ENCODE results near the gene ITGA4. TPM values are rescaled to one million over a fixed set of nuclear protein-coding genes. Genes with fewer than 3 reads are reported as not detected.

ITGA4 gene
- total and polyA plus RNA-seq, 2 donors (not counting 1 experiment from before 2014, with no cell fraction given), result 44.6 to 57.5 TPM

- H3K9ac ChIP-seq (ENCODE audit: insufficient read depth, low read length), result no peak overlapping the region
- H3K4me1 ChIP-seq (ENCODE audit: control insufficient read depth, extremely low read depth, insufficient read depth, low read length), result no peaks in the 10 kb centered on the region
- no peaks in the 10 kb centered on the region for H4K20me1 ChIP-seq (ENCODE audit: control insufficient read depth, extremely low read depth, insufficient read depth, low read length)
- no peak overlapping the region for H3K27ac ChIP-seq (ENCODE audit: insufficient read depth, low read length)
- H3K9me3 ChIP-seq (ENCODE audit: control insufficient read depth, insufficient read depth, low read depth, low read length), result no peaks in the 10 kb centered on the region
- peaks cover 4% of the 10 kb centered on the region for H3K36me3 ChIP-seq (ENCODE audit: control insufficient read depth, insufficient read depth, low read length)
- no peak overlapping the region for H3K4me2 ChIP-seq (ENCODE audit: extremely low read depth, insufficient read depth, low read length)
- no peaks in the 10 kb centered on the region for H3K27me3 ChIP-seq (ENCODE audit: control insufficient read depth, insufficient read depth, low read length)
- no peaks in the 10 kb centered on the region for H3K79me2 ChIP-seq (ENCODE audit: control insufficient read depth, insufficient read depth, low read length)
- TF ChIP-seq CTCF (conservative IDR thresholded peaks at IDR 0.05 in 1 of 2, IDR thresholded peaks at IDR 0.05 in 1 of 2; ENCODE audit: low read depth in 1 of 2, low read length in 2 of 2) (no peak), EZH2 (IDR thresholded peaks at IDR 0.05; ENCODE audit: low read length, missing control alignments) (no peak)
- DNase-seq (ENCODE audit: low read depth in 2 of 2), result no peak
- no peak overlapping the region for H3K4me3 ChIP-seq (replicated peaks in 1 of 4; ENCODE audit: control extremely low read depth in 1 of 4, insufficient read depth in 1 of 4, low read depth in 3 of 4, low read length in 4 of 4)
- no peak overlapping the region for H2AFZ ChIP-seq (ENCODE audit: low read length)
Observed at GRCh38 chr2:181484851-181485637, 27.9 kb downstream of the ITGA4 start.

- Histone ChIP-seq H3K27ac (ENCODE audit: insufficient read depth, low read length) (no peak overlapping the region), H4K20me1 (ENCODE audit: control insufficient read depth, extremely low read depth, insufficient read depth, low read length) (no peaks in the 10 kb centered on the region), H3K9ac (ENCODE audit: insufficient read depth, low read length) (no peak overlapping the region), H3K4me3 (replicated peaks in 1 of 4; ENCODE audit: control extremely low read depth in 1 of 4, insufficient read depth in 1 of 4, low read depth in 3 of 4, low read length in 4 of 4) (no peak overlapping the region), H3K36me3 (ENCODE audit: control insufficient read depth, insufficient read depth, low read length) (peaks cover 4% of the 10 kb centered on the region), H3K4me1 (ENCODE audit: control insufficient read depth, extremely low read depth, insufficient read depth, low read length) (no peaks in the 10 kb centered on the region), H3K9me3 (ENCODE audit: control insufficient read depth, insufficient read depth, low read depth, low read length) (no peaks in the 10 kb centered on the region), H3K79me2 (ENCODE audit: control insufficient read depth, insufficient read depth, low read length) (no peaks in the 10 kb centered on the region), H3K4me2 (ENCODE audit: extremely low read depth, insufficient read depth, low read length) (no peak overlapping the region), H2AFZ (ENCODE audit: low read length) (no peak overlapping the region), H3K27me3 (ENCODE audit: control insufficient read depth, insufficient read depth, low read length) (no peaks in the 10 kb centered on the region)
- TF ChIP-seq CTCF (conservative IDR thresholded peaks at IDR 0.05 in 1 of 2, IDR thresholded peaks at IDR 0.05 in 1 of 2; ENCODE audit: low read depth in 1 of 2, low read length in 2 of 2) (no peak), EZH2 (IDR thresholded peaks at IDR 0.05; ENCODE audit: low read length, missing control alignments) (no peak)
- no peak for DNase-seq (ENCODE audit: low read depth in 2 of 2)
Observed at GRCh38 chr2:181485638-181485946, 28.4 kb downstream of the ITGA4 start.

- H4K20me1 ChIP-seq (ENCODE audit: control insufficient read depth, extremely low read depth, insufficient read depth, low read length), result no peaks in the 10 kb centered on the region
- no peaks in the 10 kb centered on the region for H3K4me1 ChIP-seq (ENCODE audit: control insufficient read depth, extremely low read depth, insufficient read depth, low read length)
- H3K9ac ChIP-seq (ENCODE audit: insufficient read depth, low read length), result no peak overlapping the region
- no peak for TF ChIP-seq EZH2 (IDR thresholded peaks at IDR 0.05; ENCODE audit: low read length, missing control alignments)
- TF ChIP-seq CTCF (conservative IDR thresholded peaks at IDR 0.05 in 1 of 2, IDR thresholded peaks at IDR 0.05 in 1 of 2; ENCODE audit: low read depth in 1 of 2, low read length in 2 of 2), result no peak
- H3K79me2 ChIP-seq (ENCODE audit: control insufficient read depth, insufficient read depth, low read length), result no peaks in the 10 kb centered on the region
- no peaks in the 10 kb centered on the region for H3K9me3 ChIP-seq (ENCODE audit: control insufficient read depth, insufficient read depth, low read depth, low read length)
- H3K4me2 ChIP-seq (ENCODE audit: extremely low read depth, insufficient read depth, low read length), result no peak overlapping the region
- no peaks in the 10 kb centered on the region for H3K27me3 ChIP-seq (ENCODE audit: control insufficient read depth, insufficient read depth, low read length)
- H3K36me3 ChIP-seq (ENCODE audit: control insufficient read depth, insufficient read depth, low read length), result no peaks in the 10 kb centered on the region
- H3K27ac ChIP-seq (ENCODE audit: insufficient read depth, low read length), result no peak overlapping the region
- no peak overlapping the region for H3K4me3 ChIP-seq (replicated peaks in 1 of 4; ENCODE audit: control extremely low read depth in 1 of 4, insufficient read depth in 1 of 4, low read depth in 3 of 4, low read length in 4 of 4)
- H2AFZ ChIP-seq (ENCODE audit: low read length), result no peak overlapping the region
- DNase-seq (ENCODE audit: low read depth in 2 of 2), result no peak
Observed at GRCh38 chr2:181499231-181499630, 42.0 kb downstream of the ITGA4 start.

Measured in fibroblast of lung (primary cell).